ENCODE measurements around the gene LLGL2. TPM values are rescaled to one million over a fixed set of nuclear protein-coding genes. Genes with fewer than 3 reads are reported as not detected.

Gene LLGL2
- total RNA-seq, 1 donor from 2014 or later, result 50.6 TPM

DNA sequence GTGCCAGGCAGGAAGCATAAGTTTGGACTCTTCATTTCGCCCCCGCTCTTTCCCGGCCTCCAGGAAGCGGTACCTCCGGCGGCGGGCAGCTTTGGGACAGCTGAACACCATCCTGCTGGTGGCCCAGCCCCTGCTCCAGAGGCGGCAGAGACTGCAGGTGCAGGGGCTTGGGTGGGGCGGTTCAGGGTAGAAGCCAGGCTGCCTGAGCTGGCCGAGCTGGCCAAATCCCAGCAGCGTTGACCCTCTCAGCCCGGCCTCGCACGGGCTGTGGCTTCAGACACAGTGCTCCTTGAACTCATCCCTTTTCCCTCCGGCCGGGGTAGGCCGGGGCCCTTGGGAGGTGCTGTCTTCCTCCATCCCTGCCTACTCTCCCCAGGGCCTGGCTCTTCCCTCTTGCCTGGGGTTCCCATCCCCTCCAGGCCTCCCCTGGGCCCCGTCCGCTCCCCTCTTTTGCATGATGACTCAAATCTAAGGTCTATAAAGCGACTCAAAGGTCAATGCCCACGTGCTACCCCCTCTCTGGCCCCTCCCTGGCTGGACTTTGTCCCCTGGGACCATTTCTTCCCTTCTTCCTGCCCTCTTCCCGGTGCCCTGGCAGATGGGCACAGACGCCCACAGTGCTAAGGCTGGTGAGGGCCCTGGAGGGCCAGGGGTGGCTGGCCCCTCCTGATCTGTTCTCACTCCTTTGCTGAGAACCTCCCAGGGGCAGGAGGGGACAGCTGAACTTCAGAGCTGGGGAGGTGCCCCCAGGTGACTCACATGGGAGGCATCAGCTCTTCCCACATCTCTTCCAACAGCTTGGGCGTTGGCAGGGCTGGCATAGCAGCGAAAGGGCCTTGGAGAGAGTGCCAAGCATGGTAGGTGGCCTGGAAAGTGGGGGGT lies 84.8 kb downstream of the LLGL2 start:
- H3K27me3 ChIP-seq (ENCODE audit: control insufficient read depth, insufficient read depth, low read length), result peaks cover 3% of the 10 kb centered on the region
- TF ChIP-seq, protein P1, sequence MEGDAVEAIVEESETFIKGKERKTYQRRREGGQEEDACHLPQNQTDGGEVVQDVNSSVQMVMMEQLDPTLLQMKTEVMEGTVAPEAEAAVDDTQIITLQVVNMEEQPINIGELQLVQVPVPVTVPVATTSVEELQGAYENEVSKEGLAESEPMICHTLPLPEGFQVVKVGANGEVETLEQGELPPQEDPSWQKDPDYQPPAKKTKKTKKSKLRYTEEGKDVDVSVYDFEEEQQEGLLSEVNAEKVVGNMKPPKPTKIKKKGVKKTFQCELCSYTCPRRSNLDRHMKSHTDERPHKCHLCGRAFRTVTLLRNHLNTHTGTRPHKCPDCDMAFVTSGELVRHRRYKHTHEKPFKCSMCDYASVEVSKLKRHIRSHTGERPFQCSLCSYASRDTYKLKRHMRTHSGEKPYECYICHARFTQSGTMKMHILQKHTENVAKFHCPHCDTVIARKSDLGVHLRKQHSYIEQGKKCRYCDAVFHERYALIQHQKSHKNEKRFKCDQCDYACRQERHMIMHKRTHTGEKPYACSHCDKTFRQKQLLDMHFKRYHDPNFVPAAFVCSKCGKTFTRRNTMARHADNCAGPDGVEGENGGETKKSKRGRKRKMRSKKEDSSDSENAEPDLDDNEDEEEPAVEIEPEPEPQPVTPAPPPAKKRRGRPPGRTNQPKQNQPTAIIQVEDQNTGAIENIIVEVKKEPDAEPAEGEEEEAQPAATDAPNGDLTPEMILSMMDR (IDR thresholded peaks at IDR 0.05; ENCODE audit: insufficient read depth, low read length, poor library complexity, severe bottlenecking), result no peak
- no peaks in the 10 kb centered on the region for H3K36me3 ChIP-seq (ENCODE audit: control insufficient read depth, insufficient read depth, low read length)
- no peak overlapping the region for H3K4me3 ChIP-seq (ENCODE audit: low read depth, low read length)
- no peak for DNase-seq (ENCODE audit: low read depth)

DNA sequence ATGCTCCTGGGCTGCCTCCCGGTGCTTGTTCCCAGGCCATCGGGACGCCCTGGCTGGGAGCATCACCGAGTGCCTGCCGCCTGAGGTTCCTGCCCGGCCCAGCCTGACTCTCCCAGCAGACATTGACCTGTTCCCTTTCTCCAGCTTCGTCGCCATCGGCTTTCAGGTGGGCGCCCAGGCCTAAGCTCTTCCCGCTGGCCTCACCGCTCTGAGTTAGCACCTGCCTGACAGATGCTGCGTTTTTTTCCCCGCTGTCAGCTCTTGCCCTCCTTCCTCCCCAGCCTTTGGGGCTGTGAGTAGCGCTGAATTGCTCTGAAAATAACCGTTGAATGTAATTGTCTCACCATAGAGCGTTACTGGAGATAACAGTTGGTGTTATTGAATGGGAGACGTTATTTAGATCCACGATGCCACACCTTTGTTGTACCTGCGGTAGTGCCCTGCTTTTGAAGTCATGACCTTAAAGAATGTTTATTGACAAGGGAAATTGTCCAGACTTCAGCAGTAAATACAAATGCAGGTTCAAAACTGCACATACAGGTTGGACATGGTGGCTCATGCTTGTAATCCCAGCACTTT lies 86.4 kb downstream of the LLGL2 start:
- H3K4me3 ChIP-seq (ENCODE audit: low read depth, low read length), result no peak overlapping the region
- H3K27me3 ChIP-seq (ENCODE audit: control insufficient read depth, insufficient read depth, low read length), result peaks cover 2% of the 10 kb centered on the region
- no peaks in the 10 kb centered on the region for H3K36me3 ChIP-seq (ENCODE audit: control insufficient read depth, insufficient read depth, low read length)
- TF ChIP-seq, protein P1 (IDR thresholded peaks at IDR 0.05; ENCODE audit: insufficient read depth, low read length, poor library complexity, severe bottlenecking), result no peak
- no peak for DNase-seq (ENCODE audit: low read depth)

DNA sequence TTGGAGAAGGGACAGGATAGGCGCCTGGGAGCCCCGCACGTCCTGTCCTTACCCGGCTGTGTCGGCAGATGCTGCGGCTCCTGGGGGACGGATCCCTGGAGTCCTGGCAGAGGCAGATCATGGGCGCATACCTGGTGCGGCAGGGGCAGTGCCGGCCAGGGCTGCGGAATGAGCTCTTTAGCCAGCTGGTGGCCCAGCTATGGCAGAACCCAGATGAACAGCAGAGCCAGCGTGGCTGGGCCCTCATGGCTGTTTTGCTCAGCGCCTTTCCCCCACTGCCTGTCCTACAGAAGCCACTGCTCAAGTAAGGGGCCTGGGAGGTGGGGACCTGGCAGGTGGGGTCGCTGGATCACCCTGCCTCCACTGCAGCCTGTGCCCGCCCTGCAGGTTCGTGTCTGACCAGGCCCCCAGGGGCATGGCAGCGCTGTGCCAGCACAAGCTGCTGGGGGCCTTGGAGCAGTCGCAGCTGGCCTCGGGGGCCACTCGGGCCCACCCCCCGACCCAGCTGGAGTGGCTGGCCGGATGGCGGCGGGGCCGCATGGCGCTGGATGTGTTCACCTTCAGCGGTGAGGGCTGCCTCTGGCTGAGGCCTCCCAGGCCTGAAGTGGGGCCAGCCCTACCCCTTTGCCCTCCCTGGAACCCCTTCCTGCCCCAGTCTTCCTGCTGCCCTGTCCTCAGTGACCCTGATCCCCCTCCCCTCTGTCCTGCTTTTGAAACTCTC lies 87.6 kb downstream of the LLGL2 start:
- DNase-seq (ENCODE audit: low read depth), result no peak
- H3K4me3 ChIP-seq (ENCODE audit: low read depth, low read length), result no peak overlapping the region
- H3K27me3 ChIP-seq (ENCODE audit: control insufficient read depth, insufficient read depth, low read length), result peaks cover 5% of the 10 kb centered on the region
- H3K36me3 ChIP-seq (ENCODE audit: control insufficient read depth, insufficient read depth, low read length), result no peaks in the 10 kb centered on the region
- TF ChIP-seq, protein P1 (IDR thresholded peaks at IDR 0.05; ENCODE audit: insufficient read depth, low read length, poor library complexity, severe bottlenecking), result no peak

DNA sequence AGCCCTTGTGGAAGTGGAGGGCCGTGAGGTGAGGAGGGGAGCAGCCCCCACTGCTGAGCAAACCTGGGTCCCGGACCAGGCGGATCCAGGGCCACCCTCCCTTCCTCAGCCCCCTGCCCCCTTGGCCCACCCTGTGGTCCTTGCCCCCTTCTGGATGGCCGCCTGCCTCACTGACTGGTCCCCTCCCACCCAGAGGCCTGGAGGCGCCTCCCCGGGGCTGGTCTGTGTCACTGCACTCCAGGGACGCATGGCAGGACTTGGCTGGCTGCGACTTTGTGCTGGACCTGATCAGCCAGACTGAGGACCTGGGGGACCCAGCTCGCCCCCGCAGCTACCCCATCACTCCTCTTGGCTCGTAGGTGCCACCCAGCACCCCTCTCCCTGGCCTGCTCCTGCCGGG lies 88.5 kb downstream of the LLGL2 start:
- no peak for DNase-seq (ENCODE audit: low read depth)
- Histone ChIP-seq H3K27me3 (ENCODE audit: control insufficient read depth, insufficient read depth, low read length) (peaks cover 5% of the 10 kb centered on the region), H3K4me3 (ENCODE audit: low read depth, low read length) (no peak overlapping the region), H3K36me3 (ENCODE audit: control insufficient read depth, insufficient read depth, low read length) (no peaks in the 10 kb centered on the region)
- TF ChIP-seq, protein P1 (IDR thresholded peaks at IDR 0.05; ENCODE audit: insufficient read depth, low read length, poor library complexity, severe bottlenecking), result peak; percentile 29

DNA sequence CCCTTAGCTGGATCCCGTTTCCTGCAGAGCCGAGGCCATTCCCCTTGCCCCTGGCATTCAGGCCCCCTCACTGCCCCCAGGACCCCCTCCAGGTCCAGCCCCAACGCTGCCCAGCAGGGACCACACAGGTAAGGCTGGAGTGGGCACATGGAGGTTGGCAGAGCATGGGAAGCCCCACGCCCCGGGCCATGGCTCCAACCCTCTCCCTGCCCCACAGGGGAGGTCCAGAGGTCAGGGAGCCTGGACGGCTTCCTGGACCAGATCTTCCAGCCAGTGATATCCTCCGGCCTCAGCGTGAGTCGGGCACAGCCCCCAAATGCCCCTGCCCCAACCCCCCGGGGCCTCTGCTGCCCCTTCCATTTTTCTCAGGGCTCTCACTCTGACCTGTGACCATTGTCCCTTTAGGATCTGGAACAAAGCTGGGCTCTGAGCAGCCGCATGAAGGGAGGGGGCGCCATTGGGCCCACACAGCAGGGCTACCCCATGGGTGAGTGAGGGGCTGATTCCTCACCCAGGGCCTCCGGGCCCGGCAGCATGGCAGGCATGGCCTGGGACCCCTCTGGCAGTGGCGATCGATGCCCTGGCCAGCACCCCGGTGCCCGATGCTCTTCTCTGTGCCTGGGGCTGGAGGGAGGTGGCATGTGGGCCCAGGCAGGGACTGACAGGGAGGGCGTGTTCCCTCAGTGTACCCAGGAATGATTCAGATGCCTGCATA lies 89.2 kb downstream of the LLGL2 start:
- Histone ChIP-seq H3K4me3 (ENCODE audit: low read depth, low read length) (no peak overlapping the region), H3K27me3 (ENCODE audit: control insufficient read depth, insufficient read depth, low read length) (peaks cover 8% of the 10 kb centered on the region), H3K36me3 (ENCODE audit: control insufficient read depth, insufficient read depth, low read length) (no peaks in the 10 kb centered on the region)
- no peak for DNase-seq (ENCODE audit: low read depth)
- TF ChIP-seq, protein P1 (IDR thresholded peaks at IDR 0.05; ENCODE audit: insufficient read depth, low read length, poor library complexity, severe bottlenecking), result no peak
